Embryonic facial prominence (tissue), 1 donor: ENCODE results near the gene LDB2.

Source experiments
- DNase-seq: peaks from one replicate; pipeline ENCODE4 v3.0.0-alpha.2; 2016; ENCODE audit errors: extremely low spot score

LDB2 gene

DNA sequence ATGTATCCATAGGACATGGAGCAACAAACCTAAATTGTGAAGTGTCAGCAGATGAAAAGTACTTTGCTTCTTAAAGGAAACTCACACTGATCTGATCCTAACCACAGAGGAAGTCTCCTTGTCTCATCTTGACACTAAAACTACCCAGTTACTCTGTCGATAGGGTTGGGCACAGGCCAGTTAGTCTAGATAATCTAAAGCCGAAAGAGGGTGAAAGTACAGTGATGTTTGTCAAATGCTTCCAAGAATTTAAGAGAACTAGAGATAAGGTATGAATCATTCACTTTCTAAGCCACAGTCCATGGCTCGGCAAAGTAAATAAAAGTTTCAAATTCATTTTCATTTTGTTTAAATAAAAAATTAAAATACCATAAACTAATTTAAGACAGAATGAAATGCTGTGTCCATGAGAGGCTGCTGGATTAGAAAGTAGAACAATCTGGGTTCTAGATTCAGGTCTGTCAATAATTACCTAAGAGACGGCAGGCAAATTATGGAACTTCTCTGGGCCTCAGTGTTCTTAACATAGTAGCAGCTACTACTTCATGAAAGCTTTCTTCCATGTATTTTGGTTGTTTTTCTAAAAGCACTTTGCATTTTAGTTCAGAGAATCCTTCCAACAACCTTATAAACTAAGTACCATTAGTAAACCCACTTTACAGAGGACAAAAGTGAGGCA is 176.7 kb downstream of the LDB2 start:
- no peak for DNase-seq

DNA sequence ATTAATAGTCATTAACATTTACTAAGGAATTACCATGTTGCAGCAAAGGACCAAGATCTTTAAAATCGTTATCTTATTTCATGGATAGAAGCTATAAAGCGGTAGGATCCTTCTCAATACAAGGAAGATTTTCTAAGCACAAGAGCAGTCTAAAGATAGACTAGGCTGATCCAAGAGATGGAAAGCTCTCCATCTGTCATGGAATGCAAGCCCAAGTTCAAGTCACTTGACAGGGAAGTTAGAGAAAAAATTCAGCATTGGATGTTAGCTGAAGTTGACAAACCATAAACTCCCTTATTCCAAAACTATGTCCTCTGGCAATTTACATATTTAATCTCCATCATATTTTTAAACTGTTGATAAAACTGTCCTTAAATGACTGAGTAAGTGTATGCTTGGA is 177.7 kb downstream of the LDB2 start:
- no peak for DNase-seq

DNA sequence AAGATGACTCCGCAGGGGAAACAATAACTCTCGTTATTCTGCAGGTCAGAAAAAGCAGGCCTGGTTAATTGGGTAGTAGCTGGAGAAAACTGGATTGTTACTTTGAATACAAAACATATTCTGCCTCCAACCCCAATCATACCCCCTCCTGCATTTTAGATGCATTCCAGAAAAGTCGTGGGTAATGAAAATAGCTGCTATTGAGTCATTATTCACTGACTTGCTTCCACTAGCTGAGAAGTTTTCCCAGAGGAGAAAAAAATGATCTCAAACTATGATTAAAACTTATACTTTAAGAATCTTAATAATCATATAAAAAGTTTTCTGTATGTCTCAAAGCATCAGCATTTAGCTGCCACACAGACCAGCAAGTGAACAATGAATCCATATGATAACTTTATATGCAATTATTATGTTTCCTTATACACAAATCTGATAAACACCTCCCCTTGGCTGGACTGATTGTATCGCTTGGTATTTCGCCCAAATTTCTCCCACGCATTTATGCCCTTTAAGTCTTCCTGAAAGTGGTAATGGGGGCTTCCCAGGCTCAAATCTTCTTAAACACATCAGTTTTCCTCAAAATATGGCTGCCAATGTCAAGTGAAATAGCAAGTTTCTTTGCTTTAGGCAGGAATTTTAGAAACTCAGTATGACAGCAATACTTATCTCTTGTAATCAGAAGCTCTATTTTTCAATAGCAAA is 181.0 kb downstream of the LDB2 start:
- no peak for DNase-seq

DNA sequence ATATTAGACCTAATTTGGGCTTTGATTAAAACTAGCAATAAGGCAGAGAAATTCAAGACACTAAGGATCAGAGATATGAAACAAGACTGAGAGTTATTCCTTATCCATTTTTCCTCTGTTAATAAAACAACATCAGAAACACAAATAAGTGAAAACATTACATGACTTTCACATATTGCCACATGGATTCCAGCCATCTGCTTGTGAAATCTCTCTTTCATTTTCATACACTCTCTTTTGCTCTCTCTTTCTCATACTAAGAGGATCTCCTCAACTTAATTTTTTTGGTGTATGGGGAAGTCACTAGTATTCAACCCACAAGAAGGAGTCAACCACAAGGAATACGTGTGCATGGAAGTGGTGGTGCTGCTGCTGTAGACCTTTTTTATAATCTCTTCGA is 183.0 kb downstream of the LDB2 start:
- no peak for DNase-seq

DNA sequence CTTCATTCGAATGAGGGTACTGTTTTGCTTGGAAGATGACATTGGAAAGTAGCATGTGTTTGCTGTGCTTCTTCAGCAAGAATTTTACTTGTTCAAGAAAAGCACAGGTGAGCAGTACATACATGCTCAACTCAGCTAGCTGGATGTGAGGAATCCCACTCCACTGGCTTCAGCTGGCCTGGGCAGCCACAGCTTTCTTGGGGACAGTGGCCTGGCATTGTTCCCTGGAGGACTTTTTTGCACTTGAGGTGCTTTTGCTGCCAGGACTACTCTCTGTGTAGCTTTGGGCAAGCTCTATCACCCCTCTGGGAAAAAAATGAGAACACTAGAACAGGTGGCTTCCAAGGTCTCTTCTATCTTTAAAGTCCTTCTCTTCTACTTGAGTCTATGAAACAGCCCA is 184.3 kb downstream of the LDB2 start:
- DNase-seq, result no peak

DNA sequence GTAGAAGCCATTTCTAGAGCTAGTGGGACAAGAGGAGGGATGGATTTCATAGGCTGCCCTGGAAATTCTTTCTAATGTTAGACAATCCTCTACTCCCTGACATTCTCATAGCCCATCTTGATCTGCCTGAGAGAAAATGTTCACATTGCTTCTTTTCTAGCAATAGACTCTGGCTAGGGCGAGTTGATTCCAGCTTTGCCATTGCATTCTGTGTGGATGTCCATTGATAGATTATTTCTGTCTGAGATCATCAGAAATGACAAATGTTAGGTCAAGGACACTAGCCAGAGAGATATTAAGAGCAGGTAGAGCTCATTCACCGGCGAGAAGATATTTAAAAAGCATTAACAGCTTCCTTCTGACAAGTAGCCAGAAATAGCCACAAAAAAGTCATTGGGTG is 184.7 kb downstream of the LDB2 start:
- DNase-seq, result no peak

DNA sequence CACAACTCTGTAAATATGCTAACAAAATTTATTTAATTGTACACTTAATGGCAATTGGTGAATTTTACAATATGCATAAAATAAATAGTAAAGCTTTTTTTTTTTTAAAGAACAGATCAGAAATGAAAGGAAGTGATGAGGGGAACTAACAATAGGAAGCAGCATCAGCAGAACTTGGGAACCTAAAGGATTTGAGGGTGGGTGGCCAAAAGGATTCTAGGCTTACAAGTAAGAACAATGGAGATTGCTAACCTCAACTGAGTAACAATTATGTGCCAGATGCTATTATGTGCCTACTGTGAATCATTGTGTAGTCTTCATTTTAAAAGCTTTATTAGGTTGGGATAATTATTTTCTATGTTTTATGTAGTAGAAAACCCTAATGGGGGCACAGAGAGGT is 185.2 kb downstream of the LDB2 start:
- no peak for DNase-seq

DNA sequence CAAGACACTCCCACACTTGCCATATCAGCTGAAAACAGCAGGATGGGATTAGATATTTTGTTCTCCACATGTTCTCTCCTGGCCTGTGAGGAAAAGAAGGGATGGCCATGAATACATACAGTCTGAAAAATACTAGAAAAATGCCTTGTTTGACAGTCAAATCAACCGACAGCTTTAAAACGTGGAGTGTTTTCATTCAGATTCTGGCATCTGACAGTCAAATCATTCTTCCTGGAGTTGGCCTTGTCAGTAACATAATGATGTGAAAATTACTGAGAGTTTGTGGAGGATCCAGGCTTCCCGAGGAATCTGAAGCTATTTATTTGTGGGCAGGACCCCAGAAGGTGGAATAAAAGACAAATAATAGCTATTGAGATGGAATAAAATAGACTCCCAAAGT is 188.2 kb downstream of the LDB2 start:
- no peak for DNase-seq

DNA sequence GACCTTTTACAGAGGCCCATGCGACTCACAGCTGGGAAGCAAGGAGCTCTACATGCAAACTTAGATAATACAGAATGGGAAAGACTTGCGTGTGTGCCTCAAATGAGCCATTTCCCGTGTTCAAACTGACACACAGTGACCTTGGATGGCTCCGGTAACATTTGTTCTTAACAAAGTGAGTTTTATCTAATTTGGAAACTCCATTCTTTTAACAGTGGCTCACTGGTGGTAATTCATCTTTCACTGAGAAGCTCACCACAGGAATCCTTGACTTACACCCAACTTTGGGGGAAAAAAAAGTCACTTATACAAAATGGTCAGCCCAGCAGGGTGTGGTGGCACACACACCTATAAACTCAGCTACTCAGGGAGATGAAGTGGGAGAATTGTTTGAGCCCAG is 190.6 kb downstream of the LDB2 start:
- no peak for DNase-seq

DNA sequence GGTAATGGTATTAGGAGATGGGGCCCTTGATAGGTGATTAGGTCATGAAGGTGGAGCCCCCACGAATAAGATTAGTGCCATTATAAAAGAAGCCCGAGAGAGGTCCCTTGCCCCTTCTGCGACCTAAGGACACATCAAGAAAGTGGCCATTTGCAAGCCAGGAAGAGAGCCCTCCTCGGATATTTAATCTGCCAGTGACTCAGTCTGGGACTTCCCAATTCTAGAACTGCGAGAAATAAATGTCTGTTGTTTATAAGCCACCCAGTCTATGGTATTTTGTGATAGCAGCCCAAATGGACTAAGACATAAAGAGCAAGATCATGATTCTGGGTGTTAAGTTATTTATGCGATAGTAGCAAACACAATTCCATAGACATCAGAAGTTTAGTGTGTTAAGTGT is 192.2 kb downstream of the LDB2 start:
- no peak for DNase-seq

DNA sequence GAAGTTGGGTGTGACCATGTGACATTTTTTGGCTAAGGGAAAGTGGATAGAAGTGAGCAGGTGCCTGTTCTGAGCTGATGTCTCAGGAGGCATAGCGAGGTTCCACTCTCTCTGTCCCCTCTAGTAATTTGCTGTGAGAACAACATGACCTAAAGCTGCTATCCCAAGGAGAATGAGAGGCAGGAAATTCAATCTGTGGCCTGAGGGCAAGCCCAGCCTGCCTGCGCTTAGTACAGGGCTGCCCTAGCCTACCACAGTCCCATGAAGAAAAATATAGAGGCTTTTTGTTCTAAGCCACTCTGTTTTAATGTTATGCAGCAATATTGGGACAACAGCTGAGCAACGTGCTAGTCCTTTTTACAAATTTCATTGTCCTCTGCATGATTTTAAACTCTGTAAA is 193.1 kb downstream of the LDB2 start:
- no peak for DNase-seq

DNA sequence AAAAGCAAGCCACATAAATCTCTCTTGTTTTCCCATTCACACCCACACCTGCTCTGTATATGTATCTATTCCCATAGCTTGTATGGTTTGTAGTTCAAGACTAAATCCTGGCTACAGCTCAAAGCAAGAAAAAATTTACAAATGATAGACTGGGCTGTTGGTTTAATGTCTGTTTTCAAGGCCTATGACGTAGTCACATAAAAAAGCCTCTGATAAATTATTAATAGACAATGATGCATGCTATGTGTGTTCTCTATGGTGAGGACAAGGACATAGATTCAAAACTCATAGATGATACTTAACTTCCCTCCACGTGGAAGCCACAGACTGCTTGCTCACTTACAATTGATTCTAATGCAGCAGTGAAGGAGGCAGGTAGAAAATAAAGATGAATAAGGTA is 194.0 kb downstream of the LDB2 start:
- DNase-seq, result no peak

DNA sequence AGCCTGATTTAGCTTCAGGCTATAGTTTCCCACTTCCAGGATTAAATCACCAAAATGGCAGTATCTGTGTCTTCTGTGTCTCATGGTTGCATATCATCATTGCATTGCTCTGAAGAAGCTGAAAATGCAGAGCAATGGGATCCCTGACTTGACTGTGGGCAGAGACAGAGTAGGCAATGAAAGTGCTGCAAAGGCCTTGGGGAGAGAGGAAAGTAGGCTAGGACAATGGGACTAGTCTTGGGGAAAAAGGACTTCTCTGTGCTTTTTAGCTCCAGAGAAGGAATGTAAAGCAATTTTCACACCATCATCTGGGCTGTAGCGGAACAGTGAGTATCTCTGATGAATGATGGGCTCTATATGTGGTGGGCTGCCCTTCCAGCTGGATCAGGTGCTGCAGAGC is 202.5 kb downstream of the LDB2 start:
- no peak for DNase-seq

DNA sequence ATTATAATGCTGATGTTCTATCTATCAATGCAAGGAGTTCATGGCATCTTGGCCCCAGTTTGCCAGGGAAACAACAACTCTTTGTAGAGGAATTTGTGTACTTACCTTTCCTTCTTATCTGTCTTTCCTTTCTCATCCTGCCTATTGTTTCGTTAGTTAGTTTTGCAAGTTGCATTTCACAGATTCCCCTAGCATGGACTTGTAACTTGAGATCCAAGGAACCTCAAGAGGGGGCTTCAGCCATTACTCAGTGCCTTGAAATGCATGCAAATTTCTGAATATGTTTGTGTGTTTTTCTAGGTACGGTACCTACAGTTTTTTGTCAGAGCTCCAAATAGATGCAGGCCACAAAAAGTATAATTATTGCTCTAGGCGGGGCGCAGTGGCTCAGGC is 203.6 kb downstream of the LDB2 start:
- no peak for DNase-seq

DNA sequence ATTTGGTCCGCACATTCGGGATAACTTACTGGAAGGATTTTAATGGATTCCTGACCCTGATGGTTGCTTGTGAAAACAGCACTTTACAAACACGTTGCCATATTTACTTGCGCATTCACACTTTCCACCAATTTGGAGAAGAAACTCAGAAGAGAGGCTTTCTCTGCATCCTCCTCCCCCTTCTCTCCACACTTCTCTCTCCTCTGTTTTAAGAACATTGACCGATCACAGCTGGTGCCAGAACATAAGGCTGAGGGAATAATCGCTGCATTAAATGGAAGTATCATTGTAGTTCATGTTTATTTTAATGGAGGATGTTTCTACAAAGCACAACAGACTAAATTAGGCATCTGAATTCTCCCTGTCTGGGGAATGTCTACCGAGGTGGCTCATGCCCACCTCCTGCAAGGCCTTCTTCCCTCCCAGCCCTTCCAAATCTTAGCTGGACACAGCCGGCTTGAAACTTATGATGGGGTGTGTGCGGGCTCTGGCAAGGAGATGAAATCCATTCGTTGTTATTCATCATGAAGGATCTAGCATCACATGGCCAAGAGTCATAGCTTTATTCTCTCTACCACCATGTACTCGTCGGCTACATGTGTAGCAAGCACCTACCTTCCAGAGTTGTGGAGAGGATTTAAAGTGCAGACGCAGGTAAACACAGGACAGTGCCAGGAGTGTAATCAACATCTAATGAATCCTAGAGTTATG is 204.1 kb downstream of the LDB2 start:
- DNase-seq, result no peak

DNA sequence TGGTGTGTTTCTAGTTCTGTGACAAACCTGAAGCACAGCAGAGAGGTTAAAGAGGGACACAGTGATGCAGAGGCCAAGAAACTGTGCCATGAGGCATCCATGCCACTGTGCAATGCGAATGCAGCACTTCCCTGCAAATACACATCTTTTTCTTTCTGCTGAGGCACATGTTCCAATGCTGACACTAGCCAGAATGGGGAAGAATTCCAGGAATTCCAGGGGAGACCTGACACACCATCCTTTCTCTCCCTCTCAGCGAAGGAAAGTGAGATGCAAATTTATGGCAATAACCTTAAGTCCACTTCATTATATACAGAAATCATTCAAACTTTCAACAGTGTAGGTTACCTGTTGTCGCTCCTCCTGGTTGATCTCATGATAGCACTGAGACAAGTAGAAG is 204.8 kb downstream of the LDB2 start:
- no peak for DNase-seq

DNA sequence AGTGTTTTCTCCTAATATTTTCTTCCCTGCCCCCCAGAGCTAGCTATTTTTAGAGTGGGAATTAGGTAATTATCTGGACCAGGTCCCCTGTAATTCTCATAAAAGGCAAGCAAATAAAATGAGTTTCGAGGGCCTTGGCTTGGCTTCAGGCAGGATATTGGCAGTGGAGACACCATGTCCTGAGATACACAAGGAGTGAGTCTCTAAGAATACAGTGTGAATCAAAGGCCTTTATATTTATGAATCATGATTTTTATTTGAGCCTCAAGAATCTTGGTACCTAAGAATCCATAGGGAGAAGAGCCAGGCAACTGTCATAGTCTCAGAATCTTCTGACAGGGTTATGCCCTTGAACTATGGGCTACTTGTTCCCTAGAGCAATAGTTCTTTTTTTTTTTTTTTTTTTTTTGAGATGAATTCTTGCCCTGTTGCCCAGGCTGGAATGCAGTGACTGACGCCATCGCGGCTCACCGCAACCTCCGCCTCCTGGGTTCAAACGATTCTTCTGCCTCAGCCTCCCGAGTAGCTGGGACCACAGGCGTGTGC is 205.4 kb downstream of the LDB2 start:
- no peak for DNase-seq

DNA sequence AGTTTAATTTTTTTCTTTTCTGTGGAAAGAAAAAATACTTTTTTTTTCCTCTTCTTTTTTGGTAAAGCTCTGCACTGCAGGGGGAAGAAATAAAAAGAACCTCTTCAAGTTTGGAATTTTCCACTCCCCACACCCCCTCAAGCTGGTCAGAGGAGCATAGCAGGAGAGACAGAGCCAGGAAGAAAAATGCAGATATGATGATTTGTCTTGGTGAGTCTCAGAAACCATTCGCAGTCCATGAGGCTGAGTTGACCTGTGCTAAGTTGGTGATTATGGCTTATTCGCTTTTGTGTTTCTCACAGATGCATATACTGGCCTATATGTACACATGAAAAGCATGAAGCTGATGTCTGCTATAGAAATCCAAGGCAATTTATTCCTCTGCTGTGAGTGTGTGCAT is 205.9 kb downstream of the LDB2 start:
- no peak for DNase-seq

DNA sequence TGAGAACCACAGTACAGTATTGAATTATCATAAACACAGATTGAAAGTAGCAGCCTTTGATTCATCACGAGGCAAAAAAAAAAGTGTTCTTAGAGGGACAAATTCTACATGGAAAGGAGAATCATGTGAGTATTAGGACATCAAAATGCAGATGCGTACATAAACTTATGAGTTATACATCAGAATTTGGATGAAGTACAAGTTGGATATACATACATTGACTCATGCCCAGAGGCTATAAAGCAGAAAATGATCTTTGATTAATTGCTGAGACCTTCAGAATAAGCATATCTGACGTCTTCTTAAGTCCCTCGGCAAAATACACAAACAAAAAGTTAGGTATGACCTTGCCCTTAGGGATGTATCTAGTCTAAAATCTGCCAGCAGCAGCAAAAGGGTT is 206.4 kb downstream of the LDB2 start:
- DNase-seq, result no peak

DNA sequence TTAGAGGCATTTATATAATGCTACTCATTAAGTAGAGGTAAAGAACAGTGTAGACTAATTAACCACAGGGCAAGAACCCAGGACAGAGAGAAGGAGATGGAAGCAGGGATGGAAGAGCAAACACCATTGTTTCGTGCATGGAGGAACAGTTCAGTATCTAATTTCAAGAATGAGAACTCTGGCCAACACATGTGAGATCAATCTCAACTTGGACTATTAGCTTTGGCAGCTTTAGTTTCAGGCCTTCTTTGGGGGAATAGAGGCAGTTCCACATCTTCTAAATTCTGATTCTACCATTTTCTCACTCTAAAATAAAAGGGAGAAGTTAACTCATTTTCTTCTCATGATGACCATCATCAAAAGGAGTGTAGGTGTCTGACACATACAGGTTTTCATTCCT is 207.0 kb downstream of the LDB2 start:
- DNase-seq, result no peak

DNA sequence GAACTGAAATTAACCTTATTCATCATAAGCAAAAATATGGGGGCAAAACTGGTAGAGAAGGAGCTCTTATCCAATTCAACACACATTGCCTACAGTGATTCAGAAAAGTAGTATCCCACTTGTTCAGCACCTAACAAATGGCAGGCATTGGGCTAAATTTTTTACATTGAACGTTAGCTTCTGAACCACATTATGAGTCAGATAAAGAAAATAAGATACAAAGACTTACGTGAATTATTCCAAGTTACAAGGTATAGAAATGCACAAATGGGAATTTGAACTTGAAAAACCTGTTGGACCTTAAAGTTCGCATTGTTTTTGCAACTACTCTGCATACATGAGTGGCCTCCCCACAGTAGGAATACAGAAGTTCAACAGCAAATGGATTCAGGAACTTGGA is 210.6 kb downstream of the LDB2 start:
- no peak for DNase-seq

DNA sequence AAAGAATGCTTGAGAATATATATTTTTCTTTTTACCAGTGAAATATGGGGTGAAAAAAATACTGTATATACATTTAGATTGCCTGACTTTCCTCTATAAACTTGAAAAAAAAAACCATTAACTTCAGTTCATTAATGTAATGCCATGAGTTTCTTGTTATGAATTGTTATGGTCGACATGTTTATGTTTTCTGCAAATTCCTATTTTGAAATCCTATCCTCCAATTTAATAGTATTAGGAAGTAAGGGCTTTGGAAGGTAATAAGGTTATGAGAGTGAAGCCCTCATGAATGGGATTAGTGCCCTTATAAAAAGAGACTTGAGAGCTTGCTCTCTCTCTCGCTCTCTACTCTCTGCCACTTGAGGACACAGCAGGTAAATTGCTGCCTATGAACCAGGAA is 211.4 kb downstream of the LDB2 start:
- DNase-seq, result no peak

DNA sequence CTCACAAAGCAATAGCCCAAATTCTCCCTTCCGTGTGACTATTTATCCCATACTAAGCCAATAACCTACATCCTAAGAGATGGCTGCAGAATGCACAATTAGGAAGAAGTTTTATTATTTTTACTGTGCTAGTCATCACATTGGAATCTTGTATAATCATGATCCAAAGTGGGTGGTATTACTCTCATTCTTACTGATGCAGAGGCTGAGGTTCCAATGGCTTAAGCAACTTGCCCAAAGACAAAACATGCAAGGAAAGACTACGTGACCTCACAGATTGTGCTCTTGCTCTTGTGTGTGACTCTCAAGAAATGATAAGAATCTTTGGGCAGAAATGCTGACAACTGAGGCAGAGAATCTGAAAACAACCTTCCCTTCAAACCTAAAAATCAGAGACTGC is 212.2 kb downstream of the LDB2 start:
- DNase-seq, result no peak
